Measurements from ENCODE around the gene FRMPD4. TPM values are rescaled to one million over a fixed set of nuclear protein-coding genes. Genes with fewer than 3 reads are reported as not detected.

The FRMPD4 gene
- total and polyA plus RNA-seq, 2 of the 13 experiments (the other 11 are each of a cell fraction or from before 2014, with no cell fraction given): not detected

- TF ChIP-seq ZNF775 (CRISPR knock-in tag; IDR thresholded peaks at IDR 0.05; ENCODE audit: borderline replicate concordance) (no peak), GPBP1L1 (CRISPR knock-in tag; IDR thresholded peaks at IDR 0.05) (no peak)
These were observed 317 bp upstream of the FRMPD4 start (continued) for GRCh38 chrX:12137951-12138360.

- POLR2A ChIA-PET: no interaction called here
These were observed 1.8 kb downstream of the FRMPD4 start for GRCh38 chrX:12139934-12140611.

More at GRCh38 chrX:12139934-12140611, 1.8 kb downstream of the FRMPD4 start:
- H3K4me2 ChIP-seq (ENCODE audit: low read depth, low read length): no peak overlapping the region
- no peaks in the 10 kb centered on the region for H3K4me1 ChIP-seq (ENCODE audit: insufficient read depth, low read length)
- WGBS (ENCODE audit: low lambda C conversion rate): 0% methylated on average over 3 of the region's 4 CpGs
- TF ChIP-seq TSC22D2 (CRISPR knock-in tag; IDR thresholded peaks at IDR 0.05; ENCODE audit: borderline replicate concordance): no peak
- no peak for TF ChIP-seq ZNF570 (CRISPR knock-in tag; IDR thresholded peaks at IDR 0.05; ENCODE audit: borderline replicate concordance)
- TF ChIP-seq MTERF4 (CRISPR knock-in tag; IDR thresholded peaks at IDR 0.05): no peak
- TF ChIP-seq ZSCAN31 (CRISPR knock-in tag; IDR thresholded peaks at IDR 0.05; ENCODE audit: low read depth): no peak
- no peak for TF ChIP-seq FOXK2 (IDR thresholded peaks at IDR 0.05)
- ATAC-seq (no peak), FAIRE-seq (no peak), DNase-seq (ENCODE audit: low spot score) (no peak)
- H3K27ac ChIP-seq (ENCODE audit: extremely low read length, insufficient read depth, low read length): no peak overlapping the region
- H3K79me2 ChIP-seq (ENCODE audit: insufficient read depth, low read length): no peaks in the 10 kb centered on the region
- peaks cover 0 to 1% of the 10 kb centered on the region in 2 experiments; a peak in 1 of 5 replicates for H3K27me3 ChIP-seq (ENCODE audit: control insufficient read depth in 1 of 2, insufficient read depth in 2 of 2, low read length in 2 of 2)
- no peaks in the 10 kb centered on the region for H3K36me3 ChIP-seq (replicated peaks in 1 of 2; ENCODE audit: control insufficient read depth in 1 of 2, insufficient read depth in 2 of 2, low read length in 2 of 2)
- no TSS peak for BruUV-seq (replicated peaks)
- CTCF ChIA-PET (ENCODE audit: low intra/inter-chr PET ratio, low total read pairs): no interaction called here
- H2AFZ ChIP-seq (ENCODE audit: low read length): no peak overlapping the region
- H3K9ac ChIP-seq (ENCODE audit: insufficient read depth, low read depth, low read length): no peak overlapping the region
- intact Hi-C loops (cut with micrococcal nuclease; ENCODE audit: unreplicated experiment) (no loop called here), in situ Hi-C loops (cut with HindIII; ENCODE audit: extremely low pct_ligation_motif_present, low pct_unique_long_range_greater_than_20kb) (no loop called here)
- no peaks in the 10 kb centered on the region for H3K9me3 ChIP-seq (ENCODE audit: low read length)
- no peaks in the 10 kb centered on the region for H4K20me1 ChIP-seq (ENCODE audit: insufficient read depth, low read length)
- no peak overlapping the region for H3K4me3 ChIP-seq (replicated peaks in 1 of 3; ENCODE audit: insufficient read depth in 1 of 3, low read depth in 2 of 3, low read length in 3 of 3)

All from HepG2 (cell line).